ENCODE measurements around the gene LSM5.

The LSM5 gene

GRCh38 chr7:32490127-32490796 lies at the start of gene LSM5:
Gene LSM5 (minus strand): TSS chr7:32490380. CDS start chr7:32490365, 15 bp downstream.
- peak; percentile 92 for DNase-seq

GRCh38 chr7:32539366-32539765 lies 49.2 kb upstream of the LSM5 start:
- no peak for DNase-seq

GRCh38 chr7:32537760-32538159 lies 47.6 kb upstream of the LSM5 start:
- DNase-seq, result no peak

GRCh38 chr7:32536585-32536984 lies 46.4 kb upstream of the LSM5 start:
- no peak for DNase-seq

- DNase-seq, result no peak
Measured at GRCh38 chr7:32536016-32536415, 45.8 kb upstream of the LSM5 start.

GRCh38 chr7:32535162-32535702 lies 45.1 kb upstream of the LSM5 start:
- DNase-seq, result no peak

- DNase-seq, result no peak
Measured at GRCh38 chr7:32533276-32534029, 43.3 kb upstream of the LSM5 start.

GRCh38 chr7:32532716-32533115 lies 42.5 kb upstream of the LSM5 start:
- DNase-seq, result no peak

- DNase-seq, result no peak
Measured at GRCh38 chr7:32532086-32532485, 41.9 kb upstream of the LSM5 start.

- DNase-seq, result no peak
Measured at GRCh38 chr7:32531402-32531801, 41.2 kb upstream of the LSM5 start.

GRCh38 chr7:32525839-32526238 lies 35.7 kb upstream of the LSM5 start:
- no peak for DNase-seq

GRCh38 chr7:32524631-32525030 lies 34.5 kb upstream of the LSM5 start:
- DNase-seq, result no peak

GRCh38 chr7:32522746-32523530 lies 32.8 kb upstream of the LSM5 start:
- DNase-seq, result no peak

GRCh38 chr7:32519763-32520162 lies 29.6 kb upstream of the LSM5 start:
- DNase-seq, result no peak

- no peak for DNase-seq
Measured at GRCh38 chr7:32518534-32519140, 28.5 kb upstream of the LSM5 start.

- DNase-seq, result no peak
Measured at GRCh38 chr7:32516551-32517100, 26.4 kb upstream of the LSM5 start.

- DNase-seq, result no peak
Measured at GRCh38 chr7:32515890-32516550, 25.8 kb upstream of the LSM5 start.

GRCh38 chr7:32513210-32513609 lies 23.0 kb upstream of the LSM5 start:
- no peak for DNase-seq

- no peak for DNase-seq
Measured at GRCh38 chr7:32511791-32512190, 21.6 kb upstream of the LSM5 start.

- no peak for DNase-seq
Measured at GRCh38 chr7:32507414-32507813, 17.2 kb upstream of the LSM5 start.

- DNase-seq, result no peak
Measured at GRCh38 chr7:32506266-32507054, 16.3 kb upstream of the LSM5 start.
